OCI-M1 (cell line): ENCODE data around the gene KLF7.
"Not testable (repeated sequence)": the region's sequence is repeated elsewhere in the genome, so short reads cannot be mapped to it uniquely, and the experiment has no call there.

Experiments used
- DNase-seq: peaks from one replicate; lab custom pipeline; 2025; lab: John Stamatoyannopoulos, UW

Gene KLF7

DNA sequence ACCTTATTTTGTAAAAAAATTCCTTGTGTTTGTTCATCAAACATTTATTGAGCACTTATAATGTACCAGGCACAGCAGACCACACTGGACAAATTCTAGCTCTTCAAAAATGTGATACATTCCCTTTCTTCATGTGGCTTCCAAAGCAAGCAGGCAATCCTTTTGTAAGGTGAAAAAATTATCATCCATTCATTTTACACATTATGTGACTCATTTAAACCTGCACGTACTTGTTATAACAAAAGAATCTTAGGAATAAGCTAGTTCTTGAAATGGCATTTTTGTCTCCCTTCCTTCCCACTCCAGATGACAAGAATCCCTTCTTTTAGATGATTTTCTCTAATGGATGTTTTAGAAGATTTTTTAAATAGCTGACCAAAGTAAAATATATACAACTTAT lies 104.6 kb downstream of the KLF7 start:
- DNase-seq: no peak

- DNase-seq: no peak
Observed at GRCh38 chr2:207055257-207055656, 110.5 kb downstream of the KLF7 start.

- DNase-seq: no peak
Observed at GRCh38 chr2:207054521-207054920, 111.2 kb downstream of the KLF7 start.

- DNase-seq: no peak
Observed at GRCh38 chr2:207051385-207051965, 114.3 kb downstream of the KLF7 start.

GRCh38 chr2:207049122-207049521 lies 116.6 kb downstream of the KLF7 start:
- no peak for DNase-seq

DNA sequence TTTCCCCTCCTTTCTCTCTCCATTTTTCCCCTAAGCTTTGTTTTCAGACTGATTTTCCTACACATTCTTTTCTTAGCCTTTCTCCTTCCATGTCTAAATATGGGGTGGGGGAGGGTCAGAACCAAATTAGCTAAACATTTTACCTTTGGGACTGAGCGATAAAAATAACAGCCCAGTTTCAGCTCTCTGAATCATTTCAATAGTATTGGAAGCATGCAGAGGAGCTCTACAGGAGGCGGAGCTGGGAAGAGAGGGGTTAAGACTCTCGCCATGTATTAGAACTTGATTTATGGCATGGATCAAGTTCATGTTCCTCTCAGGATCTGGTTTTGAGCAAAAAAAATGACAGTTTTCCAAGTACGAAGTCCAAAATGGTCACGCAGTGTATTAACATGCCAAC lies 117.3 kb downstream of the KLF7 start:
- no peak for DNase-seq

- peak; percentile 58 for DNase-seq
Observed at GRCh38 chr2:207046724-207047123, 119.0 kb downstream of the KLF7 start.

DNA sequence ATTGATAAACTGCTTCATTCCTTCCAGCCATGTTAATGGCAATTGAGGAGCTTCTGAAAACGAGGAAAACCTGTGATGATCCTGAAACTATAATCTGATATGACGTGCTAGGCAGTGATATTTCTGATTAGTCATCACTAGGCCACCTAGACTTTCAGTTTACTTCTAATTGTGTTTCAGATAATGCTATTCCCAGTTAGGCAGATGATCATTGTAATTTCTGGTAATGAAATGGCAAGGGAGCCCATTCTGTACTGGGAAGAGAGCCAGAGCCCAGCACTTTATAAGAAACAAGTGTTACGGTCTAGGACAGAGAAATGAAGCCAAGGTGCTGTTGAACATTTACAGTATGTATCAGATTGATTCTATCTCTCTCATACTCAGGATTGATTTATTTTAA lies 120.2 kb downstream of the KLF7 start:
- no peak for DNase-seq

DNA sequence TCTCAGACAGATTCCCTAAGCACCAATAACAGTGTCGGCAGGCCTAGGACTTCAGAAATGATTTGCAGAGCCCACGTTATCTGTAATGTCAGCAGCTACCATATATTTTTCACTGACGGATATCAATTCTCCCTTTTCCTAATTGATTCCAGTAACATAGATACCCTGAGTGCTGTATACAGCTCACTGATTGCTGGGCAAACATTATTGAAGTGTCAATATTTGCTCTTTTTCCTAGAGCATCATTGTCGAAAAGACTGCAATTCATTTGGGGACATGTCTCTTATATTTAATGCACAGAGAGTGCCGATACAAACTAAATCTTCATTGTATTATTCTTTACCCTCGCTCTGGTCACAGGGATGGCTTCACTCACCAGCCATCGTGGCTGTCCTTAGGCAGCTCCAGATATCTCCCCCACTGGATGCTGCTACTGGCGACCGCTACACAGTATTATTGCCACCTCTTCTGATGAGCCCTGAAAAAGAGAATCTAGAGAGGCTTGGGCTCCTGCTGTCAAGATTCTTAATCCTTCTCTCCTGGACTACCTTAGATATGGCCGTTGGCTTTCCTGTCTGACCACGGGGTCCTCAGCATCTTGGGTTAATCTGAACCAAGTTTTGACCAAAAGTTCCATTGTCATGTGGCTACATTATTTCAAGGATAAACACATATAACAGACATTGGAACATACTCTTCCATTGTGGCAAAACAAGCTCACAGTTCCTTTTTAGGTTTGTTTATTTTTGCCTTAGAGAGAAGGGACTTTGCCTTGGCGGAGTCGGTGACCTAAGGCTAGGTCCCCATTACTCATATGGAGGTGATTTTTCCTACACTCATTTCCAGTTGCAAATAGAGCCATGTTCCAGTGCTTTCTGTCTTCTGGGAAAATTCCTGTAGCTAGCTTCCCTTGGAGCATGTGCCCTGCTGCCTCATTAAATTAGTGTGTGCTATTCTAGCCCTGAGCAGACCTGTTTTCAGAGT lies 121.1 kb downstream of the KLF7 start:
- no peak for DNase-seq

- DNase-seq: no peak
Observed at GRCh38 chr2:207042841-207043240, 122.9 kb downstream of the KLF7 start.

DNA sequence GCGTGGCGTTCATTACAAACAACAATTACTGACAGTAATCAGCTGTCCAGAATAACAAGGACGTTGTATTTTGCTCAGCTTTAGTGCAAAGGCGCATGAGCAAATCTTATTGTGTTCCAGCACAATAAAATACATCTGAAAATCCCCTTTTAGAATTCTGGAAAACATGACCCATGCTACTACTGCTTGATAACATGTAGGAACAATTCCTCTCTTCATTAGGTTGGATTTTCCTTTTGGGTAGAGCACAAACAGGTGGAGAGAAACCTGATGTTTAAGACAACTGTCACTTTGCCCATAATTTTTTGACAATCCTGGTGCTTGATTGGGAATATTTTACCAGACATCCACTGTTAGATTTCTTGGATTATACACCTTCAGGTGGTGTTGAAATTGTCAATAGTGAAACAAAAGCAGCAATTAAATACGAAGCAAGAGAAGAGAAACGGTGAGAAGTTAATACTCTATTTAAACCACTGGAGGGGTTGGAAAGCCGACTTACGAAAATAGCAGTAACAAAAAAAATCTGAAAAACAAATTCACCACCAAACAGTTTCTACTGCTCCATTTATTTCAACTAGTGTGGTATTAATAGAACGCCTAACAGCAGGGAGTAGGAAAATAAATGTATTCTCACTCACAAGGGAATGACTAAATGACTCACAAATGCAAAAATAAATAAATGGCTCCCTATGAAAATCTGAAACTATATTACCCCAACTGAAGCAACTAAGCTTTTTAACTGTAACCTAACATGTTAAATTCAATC lies 123.8 kb downstream of the KLF7 start:
- no peak for DNase-seq

- DNase-seq: no peak
Observed at GRCh38 chr2:207041279-207041678, 124.5 kb downstream of the KLF7 start.

DNA sequence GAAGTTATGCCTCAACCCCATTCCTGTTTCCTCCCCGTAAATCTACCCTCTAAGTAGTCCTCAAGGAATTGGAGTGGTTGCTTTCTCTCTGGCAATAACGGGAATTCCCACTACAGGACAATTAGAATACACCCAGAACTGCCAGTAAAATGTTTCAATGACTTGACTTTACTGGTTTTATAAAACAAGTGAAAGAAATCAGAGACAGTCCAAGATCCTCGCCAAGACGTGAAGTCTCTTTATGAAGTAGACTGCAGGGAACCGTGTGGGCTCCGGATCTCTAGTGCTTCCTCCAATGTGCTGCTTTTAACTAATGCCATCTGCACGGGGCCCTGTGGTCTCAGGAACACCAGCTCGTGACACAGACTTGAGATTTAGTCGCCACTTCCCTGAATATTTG lies 125.1 kb downstream of the KLF7 start:
- no peak for DNase-seq

- DNase-seq: no peak
Observed at GRCh38 chr2:207039225-207039624, 126.5 kb downstream of the KLF7 start.

- no peak for DNase-seq
Observed at GRCh38 chr2:207038299-207038698, 127.4 kb downstream of the KLF7 start.

DNA sequence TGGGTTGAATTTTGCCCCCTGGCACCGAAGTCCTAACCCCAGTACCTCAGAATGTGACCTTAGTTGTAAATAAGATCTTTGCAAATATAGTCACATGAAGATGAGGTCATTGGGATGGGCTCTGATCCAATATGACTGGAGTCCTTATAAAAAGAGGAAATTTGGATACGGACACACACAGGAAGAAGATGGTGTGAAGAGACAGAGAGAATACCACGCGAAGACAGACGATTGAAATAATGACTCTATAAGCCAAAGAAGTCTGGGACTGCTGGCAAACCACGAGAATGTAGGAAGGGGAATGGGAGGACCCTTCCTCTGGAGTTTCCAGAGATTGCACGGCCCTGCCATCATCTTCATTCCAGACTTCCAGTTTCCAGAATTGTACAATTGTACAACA lies 127.9 kb downstream of the KLF7 start:
- no peak for DNase-seq

GRCh38 chr2:207037023-207037422 lies 128.7 kb downstream of the KLF7 start:
- not testable (repeated sequence) for DNase-seq

DNA sequence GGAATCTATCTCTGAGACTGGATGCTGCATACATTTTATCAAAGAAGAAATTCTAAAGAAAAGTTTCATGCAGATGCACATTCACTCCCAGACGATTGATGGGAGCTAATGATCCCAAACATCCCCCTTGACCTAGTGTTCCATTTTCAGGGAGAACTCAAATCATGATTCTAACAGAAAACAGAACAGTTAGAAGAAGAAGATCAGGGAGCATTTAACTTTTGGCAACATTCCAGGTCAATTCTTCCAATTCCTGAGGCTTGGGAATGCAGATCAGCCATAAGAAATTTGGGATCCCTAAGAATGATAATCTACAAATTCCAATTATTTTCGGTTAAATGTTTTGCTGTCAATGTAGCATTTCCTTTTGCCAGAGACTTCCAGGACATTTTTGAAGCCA lies 129.9 kb downstream of the KLF7 start:
- DNase-seq: no peak

DNA sequence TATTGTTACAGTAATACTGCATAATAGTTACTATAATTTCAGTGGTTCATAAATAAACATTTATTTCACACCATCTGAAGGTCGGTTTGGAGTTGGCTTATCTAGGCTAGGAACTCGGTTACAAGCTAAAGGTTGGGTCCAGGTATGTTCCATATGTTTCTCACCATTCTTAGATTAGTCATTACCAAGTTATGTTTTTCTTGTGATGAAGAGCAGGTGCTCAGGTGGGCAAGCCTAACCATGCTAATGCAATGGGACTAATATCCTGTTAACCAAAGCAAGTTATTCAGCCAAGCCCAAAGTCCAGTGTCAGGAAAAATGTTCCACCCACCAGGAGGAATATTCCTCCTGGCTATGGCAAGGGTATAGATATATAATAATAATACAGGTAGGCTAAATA lies 133.3 kb downstream of the KLF7 start:
- no peak for DNase-seq
